Measurements from ENCODE around the gene ZSWIM7. TPM values are rescaled to one million over a fixed set of nuclear protein-coding genes. Genes with fewer than 3 reads are reported as not detected.

Gene ZSWIM7
- total RNA-seq, 1 donor from 2014 or later: 24.2 TPM

DNA sequence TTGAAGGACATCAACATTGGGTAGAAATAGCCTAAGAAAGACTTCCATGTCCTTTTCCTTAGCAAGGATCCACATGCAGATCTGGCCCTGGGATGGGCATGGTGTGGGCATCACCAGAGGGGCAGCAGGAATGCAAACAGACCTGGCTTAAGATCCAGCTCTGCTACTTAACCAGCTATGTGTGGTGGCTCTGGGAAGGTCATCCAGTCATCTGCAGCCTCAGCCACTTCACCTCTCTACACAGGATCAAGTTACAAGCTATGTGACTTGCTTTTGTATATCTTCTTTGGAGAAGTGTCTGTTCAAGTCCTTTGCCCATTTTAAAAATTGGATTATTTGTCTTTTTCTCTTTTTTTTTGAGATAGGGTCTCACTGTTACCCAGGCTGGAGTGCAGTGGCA, 68.1 kb downstream of the ZSWIM7 start:
- no peak for DNase-seq (ENCODE audit: low read depth)
- Histone ChIP-seq H3K27me3 (ENCODE audit: control insufficient read depth, insufficient read depth, low read length) (no peaks in the 10 kb centered on the region), H3K36me3 (ENCODE audit: control insufficient read depth, insufficient read depth, low read length) (no peaks in the 10 kb centered on the region), H3K4me3 (ENCODE audit: low read depth, low read length) (no peak overlapping the region)
- no peak for FAIRE-seq
- TF ChIP-seq, protein P1, sequence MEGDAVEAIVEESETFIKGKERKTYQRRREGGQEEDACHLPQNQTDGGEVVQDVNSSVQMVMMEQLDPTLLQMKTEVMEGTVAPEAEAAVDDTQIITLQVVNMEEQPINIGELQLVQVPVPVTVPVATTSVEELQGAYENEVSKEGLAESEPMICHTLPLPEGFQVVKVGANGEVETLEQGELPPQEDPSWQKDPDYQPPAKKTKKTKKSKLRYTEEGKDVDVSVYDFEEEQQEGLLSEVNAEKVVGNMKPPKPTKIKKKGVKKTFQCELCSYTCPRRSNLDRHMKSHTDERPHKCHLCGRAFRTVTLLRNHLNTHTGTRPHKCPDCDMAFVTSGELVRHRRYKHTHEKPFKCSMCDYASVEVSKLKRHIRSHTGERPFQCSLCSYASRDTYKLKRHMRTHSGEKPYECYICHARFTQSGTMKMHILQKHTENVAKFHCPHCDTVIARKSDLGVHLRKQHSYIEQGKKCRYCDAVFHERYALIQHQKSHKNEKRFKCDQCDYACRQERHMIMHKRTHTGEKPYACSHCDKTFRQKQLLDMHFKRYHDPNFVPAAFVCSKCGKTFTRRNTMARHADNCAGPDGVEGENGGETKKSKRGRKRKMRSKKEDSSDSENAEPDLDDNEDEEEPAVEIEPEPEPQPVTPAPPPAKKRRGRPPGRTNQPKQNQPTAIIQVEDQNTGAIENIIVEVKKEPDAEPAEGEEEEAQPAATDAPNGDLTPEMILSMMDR (IDR thresholded peaks at IDR 0.05; ENCODE audit: insufficient read depth, low read length, severe bottlenecking): no peak

GRCh38 chr17:15930426-15930825, 69.1 kb downstream of the ZSWIM7 start:
- TF ChIP-seq, protein P1 (IDR thresholded peaks at IDR 0.05; ENCODE audit: insufficient read depth, low read length, severe bottlenecking): no peak
- DNase-seq (ENCODE audit: low read depth) (no peak), FAIRE-seq (no peak)
- Histone ChIP-seq H3K27me3 (ENCODE audit: control insufficient read depth, insufficient read depth, low read length) (no peaks in the 10 kb centered on the region), H3K36me3 (ENCODE audit: control insufficient read depth, insufficient read depth, low read length) (no peaks in the 10 kb centered on the region), H3K4me3 (ENCODE audit: low read depth, low read length) (no peak overlapping the region)

DNA sequence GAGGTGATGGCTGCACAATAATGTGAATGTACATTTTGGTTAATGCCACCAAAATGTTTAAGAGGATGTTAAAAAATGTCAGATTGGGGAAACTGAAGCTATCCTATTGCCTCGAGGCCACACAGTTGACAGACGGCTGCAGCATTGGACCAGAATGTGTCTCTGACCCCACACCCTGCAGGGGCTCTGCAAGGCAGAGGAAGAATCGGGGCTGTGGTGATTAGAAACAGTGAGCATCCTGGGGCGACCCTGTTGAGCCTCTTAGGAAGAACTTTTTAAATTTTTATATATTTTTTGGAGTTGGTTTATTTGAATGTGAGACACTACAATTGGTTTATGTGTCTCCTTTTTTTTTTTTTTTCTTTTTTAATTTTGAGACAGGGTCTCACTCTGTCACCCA, 69.6 kb downstream of the ZSWIM7 start:
- TF ChIP-seq, protein P1 (IDR thresholded peaks at IDR 0.05; ENCODE audit: insufficient read depth, low read length, severe bottlenecking): no peak
- Histone ChIP-seq H3K4me3 (ENCODE audit: low read depth, low read length) (no peak overlapping the region), H3K27me3 (ENCODE audit: control insufficient read depth, insufficient read depth, low read length) (no peaks in the 10 kb centered on the region), H3K36me3 (ENCODE audit: control insufficient read depth, insufficient read depth, low read length) (no peaks in the 10 kb centered on the region)
- DNase-seq (ENCODE audit: low read depth): no peak
- no peak for FAIRE-seq

DNA sequence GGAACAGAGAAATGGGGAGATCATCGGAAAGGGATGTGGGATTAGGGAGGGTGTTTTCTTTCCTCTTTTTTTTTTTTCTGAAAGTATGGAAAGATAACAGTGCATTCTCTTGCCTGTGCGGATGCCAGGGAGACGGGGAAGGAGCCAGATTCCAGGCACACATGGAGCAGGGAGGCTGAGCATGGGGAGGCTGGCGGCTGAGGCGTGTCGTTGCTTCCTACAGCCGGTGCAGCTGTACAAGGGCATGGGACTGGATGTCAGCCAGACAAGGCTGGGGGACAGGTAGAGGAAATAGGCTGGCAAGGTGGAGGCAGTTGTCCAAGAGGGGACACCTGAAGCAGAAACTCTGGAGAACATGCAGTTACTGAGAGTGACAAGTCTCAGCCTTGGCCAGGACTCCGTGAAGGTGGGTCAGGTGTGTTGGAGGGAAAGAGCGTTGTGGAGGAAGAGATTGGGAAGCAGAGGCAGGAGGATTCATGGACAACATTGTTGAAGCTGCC, 71.2 kb downstream of the ZSWIM7 start:
- H3K36me3 ChIP-seq (ENCODE audit: control insufficient read depth, insufficient read depth, low read length): no peaks in the 10 kb centered on the region
- TF ChIP-seq, protein P1 (IDR thresholded peaks at IDR 0.05; ENCODE audit: insufficient read depth, low read length, severe bottlenecking): no peak
- FAIRE-seq (no peak), DNase-seq (ENCODE audit: low read depth) (no peak)
- no peaks in the 10 kb centered on the region for H3K27me3 ChIP-seq (ENCODE audit: control insufficient read depth, insufficient read depth, low read length)
- no peak overlapping the region for H3K4me3 ChIP-seq (ENCODE audit: low read depth, low read length)

Other genes with a start within 250 kb of the ZSWIM7 start
- gene ADORA2B, start 54.6 kb downstream of the ZSWIM7 start, total RNA-seq: 26.2 and 36.1 TPM in 2 replicates
- 32.5 and 34.8 TPM in 2 replicates for gene TTC19, start 120 bp upstream of the ZSWIM7 start, total RNA-seq
- 75.3 and 92.9 TPM in 2 replicates for gene NCOR1, start 215.8 kb upstream of the ZSWIM7 start, total RNA-seq
- 30.6 and 31.1 TPM in 2 replicates for gene PIGL, start 217.5 kb upstream of the ZSWIM7 start, total RNA-seq

Data from bronchial epithelial cell (primary cell).